ENCODE measurements around the gene DNAJC18.

Gene DNAJC18

GRCh38 chr5:139385061-139386049, 54.0 kb downstream of the DNAJC18 start:
- no peaks in the 10 kb centered on the region for H3K79me2 ChIP-seq (ENCODE audit: control insufficient read depth, insufficient read depth, low read length)
- H3K18ac ChIP-seq (ENCODE audit: low read length) = no peak overlapping the region
- no peak overlapping the region for H3K23ac ChIP-seq (ENCODE audit: low read length)
- no CpG with 5 or more reads among the region's 8 CpGs for WGBS (ENCODE audit: extremely low coverage, insufficient coverage, low lambda C conversion rate)
- no peaks in the 10 kb centered on the region for H3K79me1 ChIP-seq (ENCODE audit: low read length)
- no peak overlapping the region for H4K5ac ChIP-seq (ENCODE audit: low read length)
- H4K8ac ChIP-seq (ENCODE audit: low read depth, low read length) = no peak overlapping the region
- no peak for DNase-seq
- no peak overlapping the region for H3K4me2 ChIP-seq (ENCODE audit: low read length)
- no peak overlapping the region for H3K9ac ChIP-seq (ENCODE audit: low read length)
- H3K4me3 ChIP-seq (ENCODE audit: low read length) = no peak overlapping the region
- peaks cover 3% of the 10 kb centered on the region for H3K4me1 ChIP-seq (ENCODE audit: control insufficient read depth, low read depth, low read length)
- H2BK15ac ChIP-seq (replicated peaks; ENCODE audit: low read depth) = no peak overlapping the region
- H3K56ac ChIP-seq (ENCODE audit: low read length) = no peak overlapping the region
- H3K36me3 ChIP-seq (ENCODE audit: control insufficient read depth, insufficient read depth, low read length) = no peaks in the 10 kb centered on the region
- no peaks in the 10 kb centered on the region for H3K27me3 ChIP-seq (ENCODE audit: insufficient read depth, low read length, poor library complexity)
- H3K4ac ChIP-seq (ENCODE audit: low read depth, low read length) = no peak overlapping the region
- H2BK120ac ChIP-seq (ENCODE audit: low read depth, low read length) = no peak overlapping the region
- H2AK5ac ChIP-seq (ENCODE audit: low read length) = no peak overlapping the region
- no peak overlapping the region for H2BK5ac ChIP-seq (ENCODE audit: low read length)
- no peak overlapping the region for H3K27ac ChIP-seq (ENCODE audit: low read depth, low read length)

DNA sequence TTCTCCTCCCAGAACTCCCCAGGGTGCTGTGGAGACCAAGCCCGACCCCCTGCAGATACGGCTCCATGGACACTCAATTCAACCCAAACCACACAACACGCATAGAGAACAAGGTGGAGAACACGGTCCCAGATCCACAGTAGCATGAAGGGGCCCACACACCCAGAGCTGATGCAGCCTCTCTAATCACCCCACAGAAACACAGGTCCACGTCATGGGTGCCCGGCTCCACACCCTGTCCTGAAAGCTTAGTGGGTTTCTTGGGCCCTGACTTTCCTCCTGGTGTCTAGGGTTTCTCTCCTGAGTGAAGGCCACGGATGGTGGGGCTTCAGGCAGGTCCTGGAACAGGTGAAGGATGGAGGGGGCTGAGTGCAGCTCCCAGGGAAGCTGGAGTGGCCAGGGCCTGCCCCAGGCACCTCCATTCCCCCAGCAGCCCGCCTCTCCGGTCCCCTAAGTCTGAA, 54.7 kb downstream of the DNAJC18 start:
- no peak overlapping the region for H3K9ac ChIP-seq (ENCODE audit: low read length)
- no peak overlapping the region for H2BK120ac ChIP-seq (ENCODE audit: low read depth, low read length)
- no peaks in the 10 kb centered on the region for H3K79me2 ChIP-seq (ENCODE audit: control insufficient read depth, insufficient read depth, low read length)
- no CpG with 5 or more reads among the region's 9 CpGs for WGBS (ENCODE audit: extremely low coverage, insufficient coverage, low lambda C conversion rate)
- H3K79me1 ChIP-seq (ENCODE audit: low read length) = no peaks in the 10 kb centered on the region
- H4K8ac ChIP-seq (ENCODE audit: low read depth, low read length) = no peak overlapping the region
- H3K27me3 ChIP-seq (ENCODE audit: insufficient read depth, low read length, poor library complexity) = no peaks in the 10 kb centered on the region
- no peak overlapping the region for H4K5ac ChIP-seq (ENCODE audit: low read length)
- peaks cover 3% of the 10 kb centered on the region for H3K4me1 ChIP-seq (ENCODE audit: control insufficient read depth, low read depth, low read length)
- no peak overlapping the region for H3K4me2 ChIP-seq (ENCODE audit: low read length)
- no peak overlapping the region for H3K4ac ChIP-seq (ENCODE audit: low read depth, low read length)
- no peaks in the 10 kb centered on the region for H3K36me3 ChIP-seq (ENCODE audit: control insufficient read depth, insufficient read depth, low read length)
- H3K4me3 ChIP-seq (ENCODE audit: low read length) = no peak overlapping the region
- H3K56ac ChIP-seq (ENCODE audit: low read length) = no peak overlapping the region
- no peak overlapping the region for H3K23ac ChIP-seq (ENCODE audit: low read length)
- no peak overlapping the region for H3K18ac ChIP-seq (ENCODE audit: low read length)
- no peak overlapping the region for H2AK5ac ChIP-seq (ENCODE audit: low read length)
- no peak for DNase-seq
- no peak overlapping the region for H2BK15ac ChIP-seq (replicated peaks; ENCODE audit: low read depth)
- no peak overlapping the region for H3K27ac ChIP-seq (ENCODE audit: low read depth, low read length)
- no peak overlapping the region for H2BK5ac ChIP-seq (ENCODE audit: low read length)

DNA sequence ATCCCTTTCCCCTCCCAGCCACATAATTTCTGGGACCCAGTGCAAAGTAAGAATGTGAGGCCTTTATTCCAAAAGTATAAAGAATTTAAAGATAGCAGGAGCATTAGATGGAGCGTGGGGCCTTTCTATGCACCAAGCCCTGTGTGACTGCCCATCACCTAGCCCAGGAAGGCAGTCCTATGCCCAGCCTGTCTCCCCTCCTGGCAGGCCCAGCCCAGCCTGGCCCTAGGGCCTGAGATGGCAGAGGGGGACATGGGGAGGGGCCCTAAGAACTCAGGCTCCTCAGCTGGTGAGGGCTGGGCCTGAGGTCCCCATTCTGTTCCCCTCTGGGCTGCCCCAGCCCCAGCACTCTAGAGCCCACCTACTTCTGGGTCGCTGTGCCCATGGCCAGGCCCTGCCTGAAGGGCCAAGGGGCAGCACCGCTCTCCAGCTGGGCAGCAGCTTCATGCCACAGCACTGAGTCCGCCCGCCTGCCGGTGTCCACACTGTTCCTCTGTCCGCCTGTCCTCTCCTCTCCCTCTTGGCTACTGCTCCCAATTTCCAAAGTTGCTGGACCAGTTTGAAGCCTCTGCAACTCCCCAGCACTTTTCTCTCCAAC, 55.2 kb downstream of the DNAJC18 start:
- WGBS (ENCODE audit: extremely low coverage, insufficient coverage, low lambda C conversion rate) = no CpG with 5 or more reads among the region's 7 CpGs
- Histone ChIP-seq H3K18ac (ENCODE audit: low read length) (no peak overlapping the region), H3K79me1 (ENCODE audit: low read length) (no peaks in the 10 kb centered on the region), H3K9ac (ENCODE audit: low read length) (no peak overlapping the region), H4K8ac (ENCODE audit: low read depth, low read length) (no peak overlapping the region), H3K27ac (ENCODE audit: low read depth, low read length) (no peak overlapping the region), H3K4me1 (ENCODE audit: control insufficient read depth, low read depth, low read length) (peaks cover 3% of the 10 kb centered on the region), H3K23ac (ENCODE audit: low read length) (no peak overlapping the region), H3K4me2 (ENCODE audit: low read length) (no peak overlapping the region), H3K4me3 (ENCODE audit: low read length) (no peak overlapping the region), H3K56ac (ENCODE audit: low read length) (no peak overlapping the region), H2BK5ac (ENCODE audit: low read length) (no peak overlapping the region), H3K36me3 (ENCODE audit: control insufficient read depth, insufficient read depth, low read length) (no peaks in the 10 kb centered on the region), H3K79me2 (ENCODE audit: control insufficient read depth, insufficient read depth, low read length) (no peaks in the 10 kb centered on the region), H3K27me3 (ENCODE audit: insufficient read depth, low read length, poor library complexity) (no peaks in the 10 kb centered on the region), H2AK5ac (ENCODE audit: low read length) (no peak overlapping the region), H3K4ac (ENCODE audit: low read depth, low read length) (no peak overlapping the region), H2BK120ac (ENCODE audit: low read depth, low read length) (no peak overlapping the region), H4K5ac (ENCODE audit: low read length) (no peak overlapping the region), H2BK15ac (replicated peaks; ENCODE audit: low read depth) (no peak overlapping the region)
- DNase-seq = no peak

DNA sequence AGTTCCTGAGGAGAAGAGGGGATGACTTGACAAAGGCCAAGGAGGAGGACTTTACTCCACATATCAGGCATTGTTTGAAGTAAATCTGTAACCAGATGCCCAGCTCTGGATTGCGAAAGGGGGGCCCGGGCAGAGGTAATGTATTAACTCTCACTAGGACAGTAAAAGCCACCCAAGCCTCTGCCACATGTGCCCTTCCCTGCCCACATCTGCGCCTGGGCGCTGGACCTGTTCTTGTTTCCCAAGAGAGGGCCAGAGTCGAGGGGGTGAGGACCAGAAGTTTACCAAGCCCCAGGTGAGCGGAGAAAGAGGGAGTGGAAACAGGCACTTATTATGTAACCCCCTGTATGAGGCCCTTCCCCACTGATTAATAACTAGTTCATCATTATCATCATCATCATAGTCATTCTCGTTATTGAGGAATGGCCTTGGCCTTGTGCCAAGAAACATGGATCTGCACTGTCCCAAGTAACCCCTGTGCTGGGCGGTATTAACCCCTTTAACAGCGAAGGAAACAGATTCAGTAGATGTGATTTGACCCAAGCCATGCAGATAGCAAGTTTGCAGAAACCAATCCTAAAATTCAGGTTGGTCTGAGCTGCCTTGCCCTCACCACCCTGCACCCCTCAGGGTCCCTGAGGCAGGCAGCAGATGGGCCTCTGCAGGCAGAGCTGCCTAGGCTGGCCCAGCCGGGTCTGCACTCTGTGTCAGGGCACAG, 55.9 kb downstream of the DNAJC18 start, which contains the start of gene SLC23A1:
SLC23A1 (minus strand) TSS at position 23 of the 718 bp plus-strand sequence. CDS start 44 bp downstream, outside the sequence.
- Histone ChIP-seq H3K79me1 (ENCODE audit: low read length) (no peaks in the 10 kb centered on the region), H3K4me1 (ENCODE audit: control insufficient read depth, low read depth, low read length) (peaks cover 3% of the 10 kb centered on the region), H3K18ac (ENCODE audit: low read length) (no peak within 1 kb of the TSS), H2BK120ac (ENCODE audit: low read depth, low read length) (no peak within 1 kb of the TSS), H4K5ac (ENCODE audit: low read length) (no peak within 1 kb of the TSS), H3K79me2 (ENCODE audit: control insufficient read depth, insufficient read depth, low read length) (no peaks in the 10 kb centered on the region), H3K27ac (ENCODE audit: low read depth, low read length) (no peak within 1 kb of the TSS), H3K4me2 (ENCODE audit: low read length) (no peak within 1 kb of the TSS), H3K4ac (ENCODE audit: low read depth, low read length) (no peak within 1 kb of the TSS), H2AK5ac (ENCODE audit: low read length) (no peak within 1 kb of the TSS), H3K56ac (ENCODE audit: low read length) (peak within 1 kb of the TSS; percentile 42), H3K27me3 (ENCODE audit: insufficient read depth, low read length, poor library complexity) (no peaks in the 10 kb centered on the region), H3K4me3 (ENCODE audit: low read length) (no peak within 1 kb of the TSS), H3K9ac (ENCODE audit: low read length) (no peak within 1 kb of the TSS), H2BK15ac (replicated peaks; ENCODE audit: low read depth) (no peak within 1 kb of the TSS), H4K8ac (ENCODE audit: low read depth, low read length) (no peak within 1 kb of the TSS), H3K36me3 (ENCODE audit: control insufficient read depth, insufficient read depth, low read length) (no peaks in the 10 kb centered on the region), H2BK5ac (ENCODE audit: low read length) (no peak within 1 kb of the TSS), H3K23ac (ENCODE audit: low read length) (no peak within 1 kb of the TSS)
- no peak for DNase-seq
- WGBS (ENCODE audit: extremely low coverage, insufficient coverage, low lambda C conversion rate) = no CpG with 5 or more reads among the region's 10 CpGs

DNA sequence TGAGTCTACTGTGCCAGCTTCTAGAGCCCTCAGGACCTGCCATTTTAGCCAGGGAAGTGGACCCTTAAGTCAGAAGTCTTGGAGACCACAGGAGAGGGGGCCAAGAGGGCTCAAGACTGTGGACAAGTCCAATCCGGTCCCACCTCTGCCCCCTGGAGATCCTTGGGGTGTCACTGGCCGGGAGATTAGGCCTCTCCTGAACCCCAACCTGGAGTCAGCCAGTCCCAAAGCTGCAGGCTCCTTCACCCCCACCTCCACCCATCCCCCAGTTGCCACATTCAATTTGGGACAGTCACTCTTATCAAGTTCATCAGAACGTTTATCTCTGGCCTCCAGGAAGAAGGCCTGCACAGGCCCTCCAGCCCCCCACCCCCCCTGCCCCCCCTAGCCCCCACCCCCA, 56.5 kb downstream of the DNAJC18 start:
- no peaks in the 10 kb centered on the region for H3K36me3 ChIP-seq (ENCODE audit: control insufficient read depth, insufficient read depth, low read length)
- H3K4me3 ChIP-seq (ENCODE audit: low read length) = no peak overlapping the region
- no CpG with 5 or more reads among the region's 3 CpGs for WGBS (ENCODE audit: extremely low coverage, insufficient coverage, low lambda C conversion rate)
- H3K27ac ChIP-seq (ENCODE audit: low read depth, low read length) = no peak overlapping the region
- no peak overlapping the region for H2BK5ac ChIP-seq (ENCODE audit: low read length)
- no peak overlapping the region for H4K8ac ChIP-seq (ENCODE audit: low read depth, low read length)
- H3K18ac ChIP-seq (ENCODE audit: low read length) = no peak overlapping the region
- DNase-seq = no peak
- H3K4ac ChIP-seq (ENCODE audit: low read depth, low read length) = no peak overlapping the region
- no peak overlapping the region for H3K9ac ChIP-seq (ENCODE audit: low read length)
- no peak overlapping the region for H3K23ac ChIP-seq (ENCODE audit: low read length)
- H3K4me1 ChIP-seq (ENCODE audit: control insufficient read depth, low read depth, low read length) = peaks cover 3% of the 10 kb centered on the region
- H3K27me3 ChIP-seq (ENCODE audit: insufficient read depth, low read length, poor library complexity) = no peaks in the 10 kb centered on the region
- peak overlapping the region; percentile 42 for H3K56ac ChIP-seq (ENCODE audit: low read length)
- no peak overlapping the region for H4K5ac ChIP-seq (ENCODE audit: low read length)
- no peaks in the 10 kb centered on the region for H3K79me1 ChIP-seq (ENCODE audit: low read length)
- no peak overlapping the region for H3K4me2 ChIP-seq (ENCODE audit: low read length)
- no peak overlapping the region for H2BK15ac ChIP-seq (replicated peaks; ENCODE audit: low read depth)
- H2AK5ac ChIP-seq (ENCODE audit: low read length) = no peak overlapping the region
- no peaks in the 10 kb centered on the region for H3K79me2 ChIP-seq (ENCODE audit: control insufficient read depth, insufficient read depth, low read length)
- H2BK120ac ChIP-seq (ENCODE audit: low read depth, low read length) = no peak overlapping the region
